Panc1 (cell line): ENCODE results near the gene PRKCZ. TPM values are rescaled to one million over a fixed set of nuclear protein-coding genes. Genes with fewer than 3 reads are reported as not detected.

Experiments used
- ATAC-seq: fragments of 200-7000 bp; cut with Tn5 transposase; 2 replicates; pipeline ENCODE4 v1.9.1; 2020; ENCODE audit warnings: mild to moderate bottlenecking, moderate library complexity
- BruUV-seq: library from RNA; stranded (reverse); fragments of 400-500 nt; replicated peaks from 2 replicates; lab custom pipeline; 2021; lab: Mats Ljungman, UMichigan
- CTCF ChIA-PET: fragments of 300-600 bp; sonication (Branson Sonifier 250); formaldehyde crosslinking; loops from one replicate; lab custom pipeline; 2022; ENCODE audit warnings: antibody characterized with exemption; lab: Charles Lee
- POLR2A ChIA-PET: fragments of 300-600 bp; sonication (Branson Sonifier 250); formaldehyde crosslinking; loops from one replicate; lab custom pipeline; 2022; ENCODE audit warnings: antibody characterized with exemption; lab: Charles Lee
- DNase-seq: peaks from one replicate; pipeline ENCODE4 v3.0.0-alpha.2; 2010; ENCODE audit warnings: low read depth, low spot score
- H3K27ac ChIP-seq: 2 replicates; pipeline ENCODE4 v1.5.1; 2011; ENCODE audit warnings: mild to moderate bottlenecking, low read length, inconsistent platforms
- H3K27me3 ChIP-seq: fragments of 200-500 bp; sonication (Bioruptor generic); 2 replicates; pipeline ENCODE4 v1.6.0; 2014; ENCODE audit warnings: low read length, inconsistent platforms; ENCODE audit not compliant: control insufficient read depth, insufficient read depth
- H3K36me3 ChIP-seq: fragments of 200-500 bp; sonication (Bioruptor generic); 2 replicates; pipeline ENCODE4 v1.5.1; 2014; ENCODE audit warnings: inconsistent platforms, mild to moderate bottlenecking, low read length, moderate library complexity; ENCODE audit not compliant: control insufficient read depth, insufficient read depth
- H3K4me1 ChIP-seq: 2 replicates; pipeline ENCODE4 v1.5.1; 2011; ENCODE audit warnings: inconsistent platforms, mild to moderate bottlenecking, low read length, moderate library complexity; ENCODE audit not compliant: control insufficient read depth, insufficient read depth
- H3K4me3 ChIP-seq, 2 experiments: 2 replicates each; pipeline ENCODE4 v1.5.1; 2011 to 2012; ENCODE audit warnings: low read depth in 2 of 2, low read length in 2 of 2, mild to moderate bottlenecking in 2 of 2, inconsistent platforms in 1 of 2, moderate library complexity in 1 of 2
- H3K9me3 ChIP-seq: fragments of 200-500 bp; sonication (Bioruptor generic); 2 replicates; pipeline ENCODE4 v1.5.1; 2014; ENCODE audit warnings: low read depth, mild to moderate bottlenecking, inconsistent platforms, low read length, moderate library complexity; ENCODE audit not compliant: control insufficient read depth, insufficient read depth
- POLR2AphosphoS5 ChIP-seq: IDR thresholded peaks from 2 replicates; pipeline ENCODE4 v1.6.1; 2012; ENCODE audit warnings: mild to moderate bottlenecking, low read depth, low read length, moderate library complexity
- SIN3A ChIP-seq: IDR thresholded peaks from 2 replicates; pipeline ENCODE4 v1.6.1; 2012; ENCODE audit warnings: low read depth, mild to moderate bottlenecking, low read length, moderate library complexity, borderline replicate concordance; ENCODE audit not compliant: insufficient read depth
- TCF7L2 ChIP-seq: IDR thresholded peaks from 2 replicates; pipeline ENCODE4 v1.6.1; 2011; ENCODE audit warnings: mild to moderate bottlenecking, low read depth, low read length, inconsistent platforms
- in situ Hi-C: cut with HindIII; loops from 2 replicates; pipeline ENCODE4 v1.10.0; 2016; ENCODE audit warnings: low sequenced_read_pairs, low pct_unique_long_range_greater_than_20kb
- intact Hi-C: fragments of 100-400 bp; cut with micrococcal nuclease; formaldehyde crosslinking; loops from one replicate; pipeline ENCODE4 v1.10.0; 2022; ENCODE audit not compliant: unreplicated experiment
- total RNA-seq: library from RNA; stranded (reverse); gene quantifications from one replicate; pipeline ENCODE4 v1.2.1, GENCODE V29; 2021; ENCODE audit not compliant: unreplicated experiment
- TF ChIP-seq, protein P1 (sequence below), 2 experiments: IDR thresholded peaks; 2 replicates each; pipeline ENCODE4 v1.6.1; 2011 to 2012; ENCODE audit warnings: low read depth in 2 of 2, control low read depth in 1 of 2, low read length in 1 of 2, mild to moderate bottlenecking in 1 of 2, moderate library complexity in 1 of 2; ENCODE audit not compliant: insufficient read depth in 1 of 2
- TF ChIP-seq, protein P2 (sequence below): fragments of 450-650 bp; IDR thresholded peaks from 2 replicates; pipeline ENCODE4 v1.5.1; 2017; ENCODE audit warnings: mild to moderate bottlenecking

The PRKCZ gene
- total RNA-seq, 1 experiment from 2014 or later = 26.7 TPM

DNA sequence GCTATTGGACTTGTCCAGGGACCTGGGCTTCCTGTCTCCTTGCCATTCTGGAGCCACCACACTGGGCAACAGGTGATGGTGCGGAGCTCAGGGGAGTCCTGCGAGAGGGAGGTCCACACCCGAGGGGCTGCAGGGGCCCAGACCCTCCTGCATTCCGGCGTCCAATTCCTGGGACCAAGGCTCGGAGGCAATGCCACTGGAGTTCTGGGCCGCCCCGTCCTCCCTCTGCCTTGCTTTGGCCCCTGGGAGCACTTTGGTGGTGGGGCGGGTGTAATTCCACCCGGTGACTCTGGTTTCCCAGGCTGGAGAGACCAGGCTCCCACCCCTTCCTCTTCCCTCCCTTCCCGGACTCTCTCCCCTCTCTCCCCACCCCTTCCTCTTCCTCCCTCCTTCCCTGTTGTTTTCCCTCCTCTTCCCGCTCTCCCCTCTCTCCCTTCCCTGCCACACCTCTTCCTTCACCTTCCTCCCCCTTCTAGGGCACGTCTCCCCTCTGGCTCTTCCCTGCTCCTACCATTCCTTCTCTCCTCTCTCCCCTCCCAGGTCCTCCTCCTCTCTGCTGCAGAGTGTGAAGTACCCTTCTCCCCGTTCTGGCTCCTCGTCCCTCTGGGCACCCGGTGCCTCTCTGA is 2.0 kb downstream of the PRKCZ start:
- Histone ChIP-seq H3K27me3 (no peaks in the 10 kb centered on the region), H3K27ac (no peak overlapping the region), H3K4me3 (no peak overlapping the region), H3K36me3 (no peaks in the 10 kb centered on the region; the same call in 1 of the 2 replicates), H3K9me3 (no peaks in the 10 kb centered on the region), H3K4me1 (peaks cover 9% of the 10 kb centered on the region)
- in situ Hi-C loops (no loop called here), intact Hi-C loops (no loop called here)
- ChIA-PET CTCF (no interaction called here), POLR2A (no interaction called here)
- ATAC-seq (no peak), DNase-seq (no peak)
- no TSS peak for BruUV-seq
- TF ChIP-seq POLR2AphosphoS5 = no peak
- no peak for TF ChIP-seq SIN3A
- TF ChIP-seq, protein P1, sequence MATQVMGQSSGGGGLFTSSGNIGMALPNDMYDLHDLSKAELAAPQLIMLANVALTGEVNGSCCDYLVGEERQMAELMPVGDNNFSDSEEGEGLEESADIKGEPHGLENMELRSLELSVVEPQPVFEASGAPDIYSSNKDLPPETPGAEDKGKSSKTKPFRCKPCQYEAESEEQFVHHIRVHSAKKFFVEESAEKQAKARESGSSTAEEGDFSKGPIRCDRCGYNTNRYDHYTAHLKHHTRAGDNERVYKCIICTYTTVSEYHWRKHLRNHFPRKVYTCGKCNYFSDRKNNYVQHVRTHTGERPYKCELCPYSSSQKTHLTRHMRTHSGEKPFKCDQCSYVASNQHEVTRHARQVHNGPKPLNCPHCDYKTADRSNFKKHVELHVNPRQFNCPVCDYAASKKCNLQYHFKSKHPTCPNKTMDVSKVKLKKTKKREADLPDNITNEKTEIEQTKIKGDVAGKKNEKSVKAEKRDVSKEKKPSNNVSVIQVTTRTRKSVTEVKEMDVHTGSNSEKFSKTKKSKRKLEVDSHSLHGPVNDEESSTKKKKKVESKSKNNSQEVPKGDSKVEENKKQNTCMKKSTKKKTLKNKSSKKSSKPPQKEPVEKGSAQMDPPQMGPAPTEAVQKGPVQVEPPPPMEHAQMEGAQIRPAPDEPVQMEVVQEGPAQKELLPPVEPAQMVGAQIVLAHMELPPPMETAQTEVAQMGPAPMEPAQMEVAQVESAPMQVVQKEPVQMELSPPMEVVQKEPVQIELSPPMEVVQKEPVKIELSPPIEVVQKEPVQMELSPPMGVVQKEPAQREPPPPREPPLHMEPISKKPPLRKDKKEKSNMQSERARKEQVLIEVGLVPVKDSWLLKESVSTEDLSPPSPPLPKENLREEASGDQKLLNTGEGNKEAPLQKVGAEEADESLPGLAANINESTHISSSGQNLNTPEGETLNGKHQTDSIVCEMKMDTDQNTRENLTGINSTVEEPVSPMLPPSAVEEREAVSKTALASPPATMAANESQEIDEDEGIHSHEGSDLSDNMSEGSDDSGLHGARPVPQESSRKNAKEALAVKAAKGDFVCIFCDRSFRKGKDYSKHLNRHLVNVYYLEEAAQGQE (IDR thresholded peaks at IDR 0.05; ENCODE audit: insufficient read depth in 1 of 2, low read depth in 2 of 2, low read length in 1 of 2) = no peak
- TF ChIP-seq, protein P2, sequence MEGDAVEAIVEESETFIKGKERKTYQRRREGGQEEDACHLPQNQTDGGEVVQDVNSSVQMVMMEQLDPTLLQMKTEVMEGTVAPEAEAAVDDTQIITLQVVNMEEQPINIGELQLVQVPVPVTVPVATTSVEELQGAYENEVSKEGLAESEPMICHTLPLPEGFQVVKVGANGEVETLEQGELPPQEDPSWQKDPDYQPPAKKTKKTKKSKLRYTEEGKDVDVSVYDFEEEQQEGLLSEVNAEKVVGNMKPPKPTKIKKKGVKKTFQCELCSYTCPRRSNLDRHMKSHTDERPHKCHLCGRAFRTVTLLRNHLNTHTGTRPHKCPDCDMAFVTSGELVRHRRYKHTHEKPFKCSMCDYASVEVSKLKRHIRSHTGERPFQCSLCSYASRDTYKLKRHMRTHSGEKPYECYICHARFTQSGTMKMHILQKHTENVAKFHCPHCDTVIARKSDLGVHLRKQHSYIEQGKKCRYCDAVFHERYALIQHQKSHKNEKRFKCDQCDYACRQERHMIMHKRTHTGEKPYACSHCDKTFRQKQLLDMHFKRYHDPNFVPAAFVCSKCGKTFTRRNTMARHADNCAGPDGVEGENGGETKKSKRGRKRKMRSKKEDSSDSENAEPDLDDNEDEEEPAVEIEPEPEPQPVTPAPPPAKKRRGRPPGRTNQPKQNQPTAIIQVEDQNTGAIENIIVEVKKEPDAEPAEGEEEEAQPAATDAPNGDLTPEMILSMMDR = no peak
- TF ChIP-seq TCF7L2 = no peak

DNA sequence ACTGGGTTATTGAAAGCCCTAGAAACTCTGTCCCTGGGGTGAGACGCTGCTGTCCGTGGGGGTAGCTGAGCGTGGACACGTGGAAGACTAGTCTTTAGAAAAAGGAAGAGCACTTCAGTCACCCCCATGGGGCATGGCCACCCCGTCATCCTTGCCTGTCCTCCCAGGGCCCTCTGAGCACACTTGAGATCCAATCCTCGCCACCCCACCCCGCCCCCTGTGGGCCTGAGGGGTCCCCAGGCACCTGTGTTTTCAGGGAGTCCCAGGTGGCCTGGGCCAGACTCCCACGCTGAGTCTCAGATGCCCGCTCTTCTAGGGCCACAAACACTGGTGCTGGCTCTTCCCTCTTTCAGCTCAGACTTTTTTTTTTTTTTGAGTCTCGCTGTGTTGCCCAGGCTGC is 2.5 kb downstream of the PRKCZ start:
- in situ Hi-C loops = no loop called here
- ATAC-seq (no peak), DNase-seq (no peak)
- peaks cover 9% of the 10 kb centered on the region for H3K4me1 ChIP-seq
- H3K27ac ChIP-seq = no peak overlapping the region
- intact Hi-C loops = no loop called here
- BruUV-seq = no TSS peak
- TF ChIP-seq, protein P1 (IDR thresholded peaks at IDR 0.05; ENCODE audit: insufficient read depth in 1 of 2, low read depth in 2 of 2, low read length in 1 of 2) = no peak
- no peak for TF ChIP-seq POLR2AphosphoS5
- H3K9me3 ChIP-seq = no peaks in the 10 kb centered on the region
- no peak overlapping the region for H3K4me3 ChIP-seq
- no peaks in the 10 kb centered on the region; the same call in 1 of the 2 replicates for H3K36me3 ChIP-seq
- H3K27me3 ChIP-seq = no peaks in the 10 kb centered on the region
- ChIA-PET POLR2A (no interaction called here), CTCF (no interaction called here)
